Transverse colon (tissue), 4 donors: ENCODE data around the gene ZNF683. TPM values are rescaled to one million over a fixed set of nuclear protein-coding genes. Genes with fewer than 3 reads are reported as not detected.

ENCODE experiments used
- DNase-seq: peaks from one replicate; pipeline ENCODE4 v3.0.0-alpha.2; 2019
- H3K27ac ChIP-seq, 4 donors: fragments of 200-600 bp; sonication (generic); 2 replicates each; pipeline ENCODE4 v1.5.1; 2016 to 2018; ENCODE audit warnings: inconsistent platforms in 4 of 4
- H3K27me3 ChIP-seq: fragments of 200-600 bp; sonication (generic); 2 replicates; pipeline ENCODE4 v1.5.1; 2017; ENCODE audit warnings: inconsistent platforms
- H3K36me3 ChIP-seq, 4 donors: fragments of 200-600 bp; sonication (generic); 2 replicates each; pipeline ENCODE4 v1.5.1; 2017 to 2019; ENCODE audit warnings: inconsistent platforms in 4 of 4
- H3K4me1 ChIP-seq, 4 donors: fragments of 200-600 bp; sonication (generic); 2 replicates each; pipeline ENCODE4 v1.5.1; 2017 to 2020; ENCODE audit warnings: inconsistent platforms in 4 of 4
- H3K4me3 ChIP-seq, 4 donors: fragments of 200-600 bp; sonication (generic); 1 replicate in 1 of 4; 2 replicates in 3 of 4; pipeline versions ENCODE4 v1.5.1 to v1.6.1; 2017 to 2019; ENCODE audit warnings: inconsistent platforms in 4 of 4
- H3K9me3 ChIP-seq, 2 donors: fragments of 200-600 bp; sonication (generic); 2 replicates each; pipeline ENCODE4 v1.5.1; 2017 to 2019; ENCODE audit warnings: inconsistent platforms in 2 of 2
- CTCF ChIP-seq, 5 experiments: fragments of 200-600 bp in 3 of 5; fragments of 450-650 bp in 2 of 5; sonication (generic) in 3 of 5; IDR thresholded peaks; 1 replicate in 2 of 5; 2 replicates in 3 of 5; pipeline ENCODE4 v1.5.1; 2016 to 2017; ENCODE audit warnings: antibody characterized with exemption in 5 of 5, inconsistent platforms in 3 of 5, mild to moderate bottlenecking in 2 of 5, moderate library complexity in 1 of 5
- EP300 ChIP-seq: sonication (generic); formaldehyde crosslinking; IDR thresholded peaks from one replicate; pipeline ENCODE4 v1.6.1; 2017; ENCODE audit warnings: antibody characterized with exemption, low read depth
- POLR2A ChIP-seq: fragments of 450-650 bp; IDR thresholded peaks from one replicate; pipeline ENCODE4 v1.6.1; 2016; ENCODE audit warnings: antibody characterized with exemption, mild to moderate bottlenecking, moderate library complexity
- POLR2AphosphoS5 ChIP-seq, 3 donors: sonication (generic); formaldehyde crosslinking; IDR thresholded peaks; one replicate each; pipeline ENCODE4 v1.6.1; 2016; ENCODE audit warnings: antibody characterized with exemption in 3 of 3
- WGBS, 2 donors: methylation state at CpG; one replicate each; pipeline ENCODE4 v1.1.5; 2018; ENCODE audit warnings: low coverage in 1 of 2; 5-methylcytosine and 5-hydroxymethylcytosine counted together
- in situ Hi-C, 4 donors: fragments of 200-750 bp; cut with MboI; loops; one replicate each; pipeline versions ENCODE4 v1.15.0 to v1.15.1; 2017; ENCODE audit warnings: low sequenced_read_pairs in 3 of 4, low pct_ligation_motif_present in 1 of 4, low pct_unique_long_range_greater_than_20kb in 1 of 4
- intact Hi-C: fragments of 100-400 bp; cut with DNase I; formaldehyde crosslinking; loops from one replicate; pipeline ENCODE4 v1.15.1; 2023; ENCODE audit warnings: low total_unique reads
- total RNA-seq, 4 donors: library from RNA; depleted of rRNA; stranded (reverse); fragments of >200 nt; gene quantifications; one replicate each; pipeline ENCODE4 v1.1.0, GENCODE V29; 2016

The ZNF683 gene
- total RNA-seq, 4 donors from 2014 or later, result not detected

GRCh38 chr1:26373281-26373680 is 731 bp upstream of the ZNF683 start:
- intact Hi-C loops, result no loop called here

GRCh38 chr1:26372039-26372438 is 511 bp downstream of the ZNF683 start:
- DNase-seq, result no peak
- Histone ChIP-seq H3K4me3 (no peak overlapping the region), H3K4me1 (no peaks in the 10 kb centered on the region), H3K36me3 (no peaks in the 10 kb centered on the region), H3K27ac (no peak overlapping the region), H3K27me3 (no peaks in the 10 kb centered on the region), H3K9me3 (no peaks in the 10 kb centered on the region)
- intact Hi-C loops (no loop called here), in situ Hi-C loops (no loop called here)
- 60 to 83% methylated on average over 1 to 5 of the region's 5 CpGs for WGBS, 2 donors
- TF ChIP-seq POLR2AphosphoS5 (IDR thresholded peaks at IDR 0.05) (no peak), POLR2A (no peak), EP300 (no peak), CTCF (IDR thresholded peaks at IDR 0.05) (no peak)

More at GRCh38 chr1:26373281-26373680, 731 bp upstream of the ZNF683 start:
- no peaks in the 10 kb centered on the region for H3K27me3 ChIP-seq
- WGBS, 2 donors, result 71 to 76% methylated on average over 4 of the region's 4 CpGs
- no peak overlapping the region for H3K27ac ChIP-seq
- no peak for TF ChIP-seq POLR2AphosphoS5 (IDR thresholded peaks at IDR 0.05)
- TF ChIP-seq POLR2A, result no peak
- TF ChIP-seq CTCF (IDR thresholded peaks at IDR 0.05), result no peak
- no peak for TF ChIP-seq EP300
- in situ Hi-C loops, result no loop called here
- H3K4me3 ChIP-seq, result no peak overlapping the region
- no peak for DNase-seq
- H3K9me3 ChIP-seq, result no peaks in the 10 kb centered on the region
- H3K4me1 ChIP-seq, result peaks cover 0 to 4% (median 2%) of the 10 kb centered on the region in 4 donors
- H3K36me3 ChIP-seq, result no peaks in the 10 kb centered on the region

GRCh38 chr1:26370591-26371382 is 1.8 kb downstream of the ZNF683 start:
- Histone ChIP-seq H3K27ac (no peak overlapping the region), H3K4me1 (no peaks in the 10 kb centered on the region), H3K4me3 (no peak overlapping the region), H3K9me3 (no peaks in the 10 kb centered on the region), H3K36me3 (no peaks in the 10 kb centered on the region), H3K27me3 (no peaks in the 10 kb centered on the region)
- TF ChIP-seq POLR2A, result no peak
- no peak for TF ChIP-seq CTCF (IDR thresholded peaks at IDR 0.05)
- no peak for TF ChIP-seq POLR2AphosphoS5 (IDR thresholded peaks at IDR 0.05)
- TF ChIP-seq EP300, result no peak
- in situ Hi-C loops (no loop called here), intact Hi-C loops (no loop called here)
- DNase-seq, result no peak
- 57 to 67% methylated on average over 3 to 6 of the region's 6 CpGs for WGBS, 2 donors

- intact Hi-C loops, result no loop called here
- DNase-seq, result no peak
- Histone ChIP-seq H3K27me3 (peaks cover 14% of the 10 kb centered on the region), H3K9me3 (no peaks in the 10 kb centered on the region), H3K36me3 (no peaks in the 10 kb centered on the region), H3K27ac (no peak overlapping the region), H3K4me1 (no peaks in the 10 kb centered on the region), H3K4me3 (no peak overlapping the region)
- 80 to 92% methylated on average over 1 to 3 of the region's 3 CpGs for WGBS, 2 donors
- in situ Hi-C loops, result no loop called here
- TF ChIP-seq CTCF (IDR thresholded peaks at IDR 0.05) (no peak), POLR2A (no peak), EP300 (no peak), POLR2AphosphoS5 (IDR thresholded peaks at IDR 0.05) (no peak)
Observed at GRCh38 chr1:26368486-26368885, 4.1 kb downstream of the ZNF683 start.
